ENCODE data around the gene SEMA4B.
"Not testable (repeated sequence)": the region's sequence is repeated elsewhere in the genome, so short reads cannot be mapped to it uniquely, and the experiment has no call there.

The SEMA4B gene

DNA sequence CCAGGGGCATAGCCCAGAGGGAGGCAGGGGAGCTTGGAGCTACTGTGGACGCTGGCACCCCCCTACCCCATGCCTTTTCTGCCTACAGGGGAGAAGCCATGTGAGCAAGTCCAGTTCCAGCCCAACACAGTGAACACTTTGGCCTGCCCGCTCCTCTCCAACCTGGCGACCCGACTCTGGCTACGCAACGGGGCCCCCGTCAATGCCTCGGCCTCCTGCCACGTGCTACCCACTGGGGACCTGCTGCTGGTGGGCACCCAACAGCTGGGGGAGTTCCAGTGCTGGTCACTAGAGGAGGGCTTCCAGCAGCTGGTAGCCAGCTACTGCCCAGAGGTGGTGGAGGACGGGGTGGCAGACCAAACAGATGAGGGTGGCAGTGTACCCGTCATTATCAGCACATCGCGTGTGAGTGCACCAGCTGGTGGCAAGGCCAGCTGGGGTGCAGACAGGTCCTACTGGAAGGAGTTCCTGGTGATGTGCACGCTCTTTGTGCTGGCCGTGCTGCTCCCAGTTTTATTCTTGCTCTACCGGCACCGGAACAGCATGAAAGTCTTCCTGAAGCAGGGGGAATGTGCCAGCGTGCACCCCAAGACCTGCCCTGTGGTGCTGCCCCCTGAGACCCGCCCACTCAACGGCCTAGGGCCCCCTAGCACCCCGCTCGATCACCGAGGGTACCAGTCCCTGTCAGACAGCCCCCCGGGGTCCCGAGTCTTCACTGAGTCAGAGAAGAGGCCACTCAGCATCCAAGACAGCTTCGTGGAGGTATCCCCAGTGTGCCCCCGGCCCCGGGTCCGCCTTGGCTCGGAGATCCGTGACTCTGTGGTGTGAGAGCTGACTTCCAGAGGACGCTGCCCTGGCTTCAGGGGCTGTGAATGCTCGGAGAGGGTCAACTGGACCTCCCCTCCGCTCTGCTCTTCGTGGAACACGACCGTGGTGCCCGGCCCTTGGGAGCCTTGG lies 27.0 kb downstream of the SEMA4B start:
- DNase-seq (ENCODE audit: low spot score), result no peak

DNA sequence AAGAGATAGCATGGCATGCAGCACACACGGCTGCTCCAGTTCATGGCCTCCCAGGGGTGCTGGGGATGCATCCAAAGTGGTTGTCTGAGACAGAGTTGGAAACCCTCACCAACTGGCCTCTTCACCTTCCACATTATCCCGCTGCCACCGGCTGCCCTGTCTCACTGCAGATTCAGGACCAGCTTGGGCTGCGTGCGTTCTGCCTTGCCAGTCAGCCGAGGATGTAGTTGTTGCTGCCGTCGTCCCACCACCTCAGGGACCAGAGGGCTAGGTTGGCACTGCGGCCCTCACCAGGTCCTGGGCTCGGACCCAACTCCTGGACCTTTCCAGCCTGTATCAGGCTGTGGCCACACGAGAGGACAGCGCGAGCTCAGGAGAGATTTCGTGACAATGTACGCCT lies 27.8 kb downstream of the SEMA4B start:
- no peak for DNase-seq (ENCODE audit: low spot score)

DNA sequence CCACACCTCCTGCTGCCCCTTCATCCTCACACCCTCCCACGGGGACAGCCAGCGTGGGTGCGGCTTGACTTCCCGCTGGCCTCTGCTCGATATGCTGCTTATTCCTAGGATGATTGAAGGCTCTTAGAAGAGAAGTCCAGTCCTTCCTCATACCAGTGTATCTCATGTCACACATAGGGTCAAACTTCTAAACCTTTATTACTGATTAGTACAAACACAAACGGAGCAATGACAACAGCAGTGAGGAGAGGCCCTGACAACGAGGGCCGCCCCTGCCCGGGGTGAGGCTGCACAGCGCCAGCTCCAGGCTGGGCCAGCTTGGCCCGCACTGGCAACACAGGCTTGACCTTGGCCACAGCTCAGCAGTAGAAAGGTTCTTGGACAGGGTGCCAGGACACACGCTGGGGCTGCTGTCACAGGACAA lies 29.0 kb downstream of the SEMA4B start:
- no peak for DNase-seq (ENCODE audit: low spot score)

DNA sequence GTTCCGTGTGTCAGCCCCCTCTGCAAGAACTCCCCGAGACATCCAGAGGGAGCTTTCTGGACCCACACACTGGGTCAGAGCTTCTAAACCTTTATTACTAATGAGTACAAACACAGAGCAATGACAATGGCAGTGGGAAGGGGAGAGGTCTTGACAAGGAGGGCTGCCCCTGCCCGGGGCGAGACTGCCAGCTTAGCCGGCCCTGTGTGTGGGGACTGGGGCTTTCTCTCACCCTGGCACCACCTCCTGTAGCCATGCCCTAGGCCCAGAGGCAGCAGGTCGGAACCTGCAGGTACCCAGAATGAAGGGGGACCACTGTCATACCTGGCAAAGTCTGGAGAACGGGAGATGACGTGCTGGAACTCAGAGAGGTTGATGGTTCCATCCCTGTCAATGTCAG lies 29.5 kb downstream of the SEMA4B start:
- DNase-seq (ENCODE audit: low spot score), result no peak

DNA sequence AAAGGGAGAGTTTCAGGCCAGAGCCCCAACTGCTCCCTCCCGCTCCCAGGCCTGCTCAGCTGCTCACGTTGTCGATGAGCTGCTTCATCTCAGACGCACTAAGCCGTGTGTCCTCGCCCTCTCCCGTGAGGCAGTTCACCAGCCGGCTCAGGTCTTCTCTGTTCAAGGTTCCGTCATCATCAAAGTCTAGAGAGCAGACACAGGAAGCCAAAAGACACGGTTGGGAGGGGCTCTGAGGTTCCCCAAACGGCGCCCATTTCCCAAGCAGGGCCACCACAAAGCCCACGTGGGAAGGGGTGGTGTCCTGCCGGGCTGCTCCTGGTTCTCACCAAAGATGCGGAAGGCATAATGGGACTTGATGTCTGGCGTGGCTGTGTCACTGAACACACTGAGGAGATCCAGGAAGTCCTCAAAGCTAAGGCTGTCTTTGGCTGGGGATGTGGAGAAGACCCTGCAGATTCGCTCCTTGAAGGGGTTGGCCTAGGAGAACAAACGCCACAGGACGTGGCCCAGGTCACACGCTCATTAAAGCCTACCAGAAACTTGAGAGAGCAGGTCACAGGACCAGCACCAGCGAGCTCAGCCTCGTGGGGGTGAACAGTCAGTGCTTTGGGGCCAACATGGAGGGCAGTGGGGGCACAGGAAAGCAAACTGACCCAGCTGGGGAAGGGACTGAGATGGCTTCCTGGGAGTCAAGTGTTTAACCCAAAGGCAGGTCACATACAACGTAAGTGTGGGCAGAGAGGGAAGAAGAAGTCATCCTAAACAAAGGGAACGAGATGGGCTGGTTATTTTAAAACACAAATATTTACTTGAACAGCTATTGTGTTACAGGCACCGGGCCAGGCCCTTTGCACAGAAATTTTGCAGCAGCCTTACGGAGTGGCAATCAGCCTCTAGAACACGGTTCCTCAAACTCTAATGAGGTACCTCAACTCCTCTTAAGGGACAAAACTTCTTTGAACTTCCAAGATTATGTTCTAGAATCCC lies 30.2 kb downstream of the SEMA4B start:
- no peak for DNase-seq (ENCODE audit: low spot score)

DNA sequence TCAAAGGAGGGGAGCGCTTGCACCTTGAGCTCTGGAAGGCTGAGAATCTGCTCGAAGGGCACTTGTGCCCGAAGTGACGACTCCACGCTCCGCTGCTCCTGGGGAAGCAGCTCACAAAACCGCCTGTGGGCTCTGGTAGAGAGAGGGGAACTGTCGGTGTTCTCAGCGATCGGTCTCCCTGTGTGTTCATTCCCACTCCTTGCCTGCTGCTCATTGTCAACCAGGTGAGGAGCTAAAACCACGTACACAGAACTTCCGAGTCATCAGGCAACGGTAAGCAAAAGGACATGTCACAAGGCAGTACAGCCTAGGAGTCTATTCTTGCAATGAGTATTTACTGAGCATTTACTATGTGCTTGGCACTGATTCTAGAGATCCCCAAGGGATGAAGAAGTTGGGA lies 31.1 kb downstream of the SEMA4B start:
- DNase-seq (ENCODE audit: low spot score), result no peak

DNA sequence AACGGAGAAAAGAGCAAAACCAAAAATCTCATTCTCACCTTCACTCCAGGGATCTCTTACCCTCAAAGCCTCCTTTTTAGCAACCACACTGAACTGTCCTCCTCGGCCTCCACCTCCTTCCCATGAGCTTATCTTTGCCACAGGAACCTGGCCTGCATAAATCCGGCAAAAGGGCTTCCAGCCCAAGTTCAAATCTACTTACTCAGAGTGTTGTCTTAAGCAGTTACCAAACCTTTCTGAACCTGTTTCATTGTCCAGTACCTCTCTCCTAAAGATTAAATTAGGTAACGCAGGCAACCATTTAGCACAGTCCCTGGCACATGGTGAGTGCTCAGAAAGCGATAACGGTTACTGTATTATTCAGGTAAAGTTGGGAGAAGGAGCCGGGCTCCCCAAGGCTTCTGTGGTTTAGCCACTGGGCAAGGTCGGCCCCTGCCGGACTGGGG lies 31.8 kb downstream of the SEMA4B start:
- DNase-seq (ENCODE audit: low spot score), result no peak

DNA sequence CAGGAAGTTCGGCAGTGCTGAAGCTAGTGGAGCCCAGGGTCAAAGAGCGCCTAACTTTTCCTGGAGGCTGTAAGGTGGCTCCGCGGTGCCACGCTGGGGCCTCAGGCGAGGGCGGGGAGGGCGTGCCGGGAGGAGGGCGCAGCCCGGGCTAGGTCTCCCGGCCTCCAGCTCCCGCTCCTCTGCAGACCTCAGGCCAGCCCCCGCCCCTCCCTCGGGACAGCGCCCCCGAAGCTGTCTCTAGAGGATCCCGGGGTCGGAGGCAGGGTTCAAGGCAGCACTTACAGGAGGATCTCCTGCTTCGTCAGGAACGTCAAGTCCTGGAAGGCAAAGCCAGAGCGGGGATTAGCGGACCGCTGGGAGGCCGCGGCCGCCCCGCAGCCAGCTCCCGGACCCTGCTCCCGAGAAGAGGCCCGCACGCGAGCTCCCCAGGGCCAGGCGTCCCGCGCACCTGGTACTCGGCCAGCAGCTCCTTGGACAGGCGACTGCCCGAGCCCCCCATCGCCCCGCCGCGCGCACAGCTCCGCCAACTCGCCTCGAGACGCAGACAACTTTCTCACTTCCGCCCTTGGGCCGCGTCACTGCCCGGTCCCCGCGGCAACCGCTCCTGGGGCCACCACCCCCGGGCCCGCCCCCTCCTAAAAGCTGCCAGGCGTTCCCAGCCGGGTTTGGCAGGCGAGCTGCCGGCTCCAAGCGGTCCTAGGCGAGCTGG lies 32.4 kb downstream of the SEMA4B start, which contains the start of gene CIB1:
CIB1 (minus strand) TSS at position 555 of the 709 bp plus-strand sequence; CDS start at position 499, 56 bp downstream.
- peak; percentile 98 for DNase-seq (ENCODE audit: low spot score)

DNA sequence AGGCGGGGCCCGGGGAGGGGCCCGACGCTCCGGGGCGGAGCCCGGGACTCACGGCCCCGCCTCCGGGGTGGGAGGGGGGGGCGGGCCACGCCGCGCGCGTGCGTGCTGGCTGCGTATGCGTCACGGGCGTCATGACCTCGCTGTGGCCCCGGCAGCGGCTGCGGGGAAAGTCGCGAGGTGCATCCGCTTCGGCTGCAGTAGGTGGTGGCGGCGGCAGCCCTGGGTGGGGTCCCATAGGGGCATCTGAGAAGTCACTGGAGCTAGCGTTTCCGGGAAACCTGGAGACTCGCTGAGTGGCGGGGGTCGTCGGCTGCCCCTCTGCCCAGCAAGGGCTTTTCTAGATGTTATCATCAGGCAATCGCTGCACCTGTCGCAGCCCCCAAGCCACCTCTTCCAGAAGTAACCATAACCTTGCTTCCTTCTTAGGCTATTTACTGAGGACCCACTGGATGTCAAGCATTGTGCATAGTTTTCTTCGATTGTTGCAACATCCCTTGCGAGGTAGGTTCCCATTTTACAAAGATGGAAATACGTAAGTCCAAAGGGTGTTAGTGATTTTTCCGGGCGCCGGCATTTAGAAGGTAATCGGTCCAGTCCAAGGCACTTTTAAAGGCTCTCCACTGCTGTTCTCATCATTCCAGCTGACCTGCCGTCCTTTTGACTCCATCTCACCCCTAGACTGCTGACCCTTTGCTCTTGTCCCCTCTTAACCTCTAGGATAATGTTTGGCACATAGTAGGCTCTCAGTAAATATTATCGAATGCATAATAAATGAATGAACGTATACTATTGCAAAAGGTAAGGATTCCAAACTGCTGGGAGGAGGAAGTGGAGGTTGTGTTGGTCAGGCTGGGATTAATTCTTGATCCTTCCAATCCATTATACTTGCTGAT lies 33.2 kb downstream of the SEMA4B start, which contains the start of gene GDPGP1:
GDPGP1 (plus strand) TSS at position 114 of the 893 bp plus-strand sequence. CDS start 6,700 bp downstream, outside the sequence.
- DNase-seq (ENCODE audit: low spot score), result no peak

DNA sequence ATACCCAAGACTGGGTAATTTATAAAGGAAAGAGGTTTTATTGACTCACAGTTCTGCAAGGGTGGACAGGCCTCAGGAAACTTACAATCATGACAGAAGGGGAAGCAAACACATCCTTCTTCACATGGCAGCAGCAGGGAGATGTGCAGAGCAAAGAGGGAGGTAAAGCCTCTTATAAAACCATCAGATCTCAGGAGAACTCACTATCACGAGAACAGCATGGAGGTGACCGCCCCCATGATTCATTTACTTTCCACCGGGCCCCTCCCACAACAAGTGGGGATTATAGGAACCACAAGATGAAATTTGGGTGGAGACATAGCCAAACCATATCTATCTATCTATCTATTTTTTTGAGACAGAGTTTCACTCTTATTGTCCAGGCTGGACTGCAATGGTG lies 38.2 kb downstream of the SEMA4B start:
- no peak for DNase-seq (ENCODE audit: low spot score)

DNA sequence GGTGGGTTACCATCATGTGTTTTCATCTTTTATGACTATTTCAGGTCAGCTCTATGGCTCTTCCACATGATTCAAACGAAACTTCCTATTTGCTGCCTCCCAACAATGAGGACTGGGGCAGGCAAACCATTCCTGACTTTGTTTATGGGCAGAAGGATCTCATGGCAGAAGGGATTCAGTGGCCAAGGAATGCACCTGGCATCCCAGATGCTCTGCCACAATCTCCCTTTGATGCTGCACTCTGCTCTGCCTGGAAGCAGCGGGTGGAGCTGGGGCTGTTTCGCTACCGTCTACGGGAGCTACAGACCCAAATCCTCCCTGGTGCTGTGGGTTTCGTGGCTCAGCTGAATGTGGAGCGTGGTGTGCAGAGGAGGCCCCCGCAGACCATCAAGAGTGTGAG lies 39.7 kb downstream of the SEMA4B start:
- no peak for DNase-seq (ENCODE audit: low spot score)

DNA sequence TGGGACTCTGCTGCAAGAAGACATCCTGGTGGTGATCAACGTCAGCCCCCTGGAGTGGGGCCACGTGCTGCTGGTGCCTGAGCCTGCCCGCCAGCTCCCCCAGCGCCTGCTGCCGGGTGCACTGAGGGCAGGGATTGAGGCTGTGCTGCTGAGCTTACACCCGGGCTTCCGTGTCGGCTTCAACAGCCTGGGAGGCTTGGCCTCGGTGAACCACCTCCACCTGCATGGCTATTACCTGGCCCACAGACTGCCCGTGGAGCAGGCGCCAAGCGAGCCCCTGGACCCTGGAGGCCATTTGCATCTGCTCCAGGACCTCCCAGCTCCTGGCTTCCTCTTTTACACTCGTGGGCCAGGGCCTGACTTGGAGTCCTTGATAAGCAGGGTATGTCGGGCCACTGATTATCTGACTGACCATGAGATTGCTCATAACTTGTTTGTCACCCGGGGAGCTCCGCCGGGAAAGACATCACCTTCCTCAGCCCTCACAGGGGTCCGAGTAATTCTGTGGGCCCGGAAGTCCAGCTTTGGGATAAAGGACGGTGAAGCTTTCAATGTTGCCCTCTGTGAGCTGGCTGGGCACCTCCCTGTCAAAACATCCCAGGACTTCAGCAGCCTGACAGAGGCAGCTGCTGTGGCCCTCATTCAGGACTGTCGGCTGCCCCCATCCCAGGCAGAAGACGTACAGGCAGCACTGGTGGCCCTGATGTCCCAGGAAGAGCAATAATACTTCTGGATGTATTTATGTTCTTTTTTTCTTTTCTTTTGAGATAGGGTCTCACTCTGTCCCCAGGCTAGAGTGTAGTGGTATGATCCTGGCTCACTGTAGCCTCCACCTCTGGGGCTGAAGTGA lies 40.4 kb downstream of the SEMA4B start:
- no peak for DNase-seq (ENCODE audit: low spot score)

DNA sequence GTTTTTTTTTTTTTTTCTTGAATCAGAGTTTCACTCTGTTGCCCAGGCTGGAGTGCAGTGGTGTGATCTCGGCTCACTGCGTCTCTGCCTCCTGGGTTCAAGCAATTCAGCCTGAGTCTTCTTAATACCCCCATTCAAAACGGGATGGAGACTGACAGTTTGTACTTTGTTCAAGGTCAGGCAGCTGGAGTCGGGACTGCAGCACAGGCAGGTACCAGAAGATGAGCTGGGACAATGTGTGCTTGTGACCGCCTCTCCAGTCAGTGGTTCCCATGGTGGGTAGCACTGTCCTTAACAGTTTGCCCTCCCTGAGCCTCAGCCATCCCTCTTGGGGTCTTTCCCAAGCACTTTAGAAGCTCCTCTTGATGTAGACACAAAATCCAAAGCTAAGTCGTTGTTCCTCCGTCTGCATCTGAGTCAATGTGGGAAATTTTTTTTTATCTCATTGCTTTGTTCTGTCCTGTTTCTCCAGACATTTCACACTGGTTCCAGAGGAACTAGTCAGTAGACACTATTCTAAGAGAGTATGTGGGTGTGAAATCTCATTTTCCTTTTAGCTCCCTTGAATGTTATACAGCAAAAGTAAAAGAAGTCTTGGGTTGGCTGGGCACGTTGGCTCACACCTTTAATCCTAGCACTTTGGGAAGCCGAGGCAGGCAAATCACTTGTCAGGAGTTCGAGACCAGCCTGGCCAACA lies 43.0 kb downstream of the SEMA4B start:
- DNase-seq (ENCODE audit: low spot score), result no peak

DNA sequence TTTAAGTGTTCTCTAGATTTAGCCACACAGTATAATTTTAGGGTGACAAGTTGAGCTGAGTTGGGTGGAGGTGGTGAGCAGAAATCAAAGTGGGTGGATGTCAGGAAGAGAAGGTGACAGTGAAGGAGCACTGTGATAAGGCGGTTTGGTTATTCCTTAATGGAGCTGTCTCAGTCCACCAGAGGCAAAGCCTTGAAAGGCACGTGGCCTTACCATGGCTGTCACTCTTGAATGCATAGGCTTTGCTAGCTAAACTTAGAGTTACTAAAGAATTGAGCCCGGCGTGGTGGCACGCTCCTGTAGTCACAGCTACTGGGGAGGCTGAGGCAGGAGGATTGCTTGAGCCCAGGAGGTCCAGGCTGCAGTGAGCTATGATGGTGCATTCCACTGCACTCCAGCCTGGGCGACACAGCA lies 47.7 kb downstream of the SEMA4B start:
- DNase-seq (ENCODE audit: low spot score), result no peak

DNA sequence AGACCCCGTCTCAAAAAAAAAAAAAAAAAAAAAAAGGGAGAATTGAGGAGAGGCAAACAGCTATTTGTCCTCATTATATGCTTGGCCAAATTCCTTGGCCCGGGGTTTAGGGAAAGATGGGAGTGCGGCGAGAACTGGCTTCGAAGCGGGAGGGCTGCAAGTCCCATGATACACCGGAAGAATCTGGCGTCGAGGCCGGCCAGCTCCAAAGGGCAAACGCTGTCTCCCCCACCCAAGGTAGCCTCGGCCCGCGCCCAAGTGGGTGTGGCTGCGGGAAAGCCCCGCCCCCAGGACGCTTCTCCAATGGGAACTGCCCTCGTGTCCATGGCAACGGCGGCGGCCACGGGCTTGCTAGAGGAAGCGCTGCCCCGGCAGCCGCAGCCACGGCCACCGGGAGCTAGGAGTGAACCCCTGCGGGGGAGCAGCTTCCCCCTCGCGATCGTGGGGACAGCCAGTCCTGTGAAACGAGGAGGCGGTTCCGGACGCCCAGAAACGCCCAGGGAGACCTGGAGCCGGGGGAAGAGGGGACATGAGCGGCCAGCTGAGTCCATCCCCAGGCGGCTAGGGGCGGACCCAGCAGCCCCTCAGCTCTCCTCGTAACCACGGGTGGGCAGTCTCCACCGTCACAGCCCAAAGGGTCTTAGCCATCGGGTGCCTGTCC lies 48.2 kb downstream of the SEMA4B start, which contains the start of gene TTLL13:
TTLL13 (plus strand) TSS at position 354 of the 661 bp plus-strand sequence. CDS start 1,075 bp downstream, outside the sequence.
- DNase-seq (ENCODE audit: low spot score), result peak; percentile 87

DNA sequence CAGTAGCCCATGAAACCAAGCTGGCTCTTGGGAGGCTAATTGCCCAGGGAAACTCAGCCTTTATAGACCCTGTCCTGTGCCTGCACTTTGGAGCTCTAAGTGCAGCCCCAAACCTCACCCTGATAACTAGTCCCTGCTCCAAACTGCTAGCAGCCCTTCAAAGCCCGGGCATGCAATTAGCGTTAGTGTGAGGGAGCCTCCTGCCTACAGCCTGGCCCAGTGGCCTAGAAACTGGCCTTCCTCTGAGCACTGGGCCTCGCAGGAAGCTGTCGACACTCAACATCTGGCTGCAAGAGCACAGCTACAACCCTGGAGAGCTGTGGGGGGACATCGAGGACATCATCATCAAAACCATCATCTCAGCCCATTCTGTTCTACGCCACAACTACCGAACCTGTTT lies 56.6 kb downstream of the SEMA4B start:
- no peak for DNase-seq (ENCODE audit: low spot score)

DNA sequence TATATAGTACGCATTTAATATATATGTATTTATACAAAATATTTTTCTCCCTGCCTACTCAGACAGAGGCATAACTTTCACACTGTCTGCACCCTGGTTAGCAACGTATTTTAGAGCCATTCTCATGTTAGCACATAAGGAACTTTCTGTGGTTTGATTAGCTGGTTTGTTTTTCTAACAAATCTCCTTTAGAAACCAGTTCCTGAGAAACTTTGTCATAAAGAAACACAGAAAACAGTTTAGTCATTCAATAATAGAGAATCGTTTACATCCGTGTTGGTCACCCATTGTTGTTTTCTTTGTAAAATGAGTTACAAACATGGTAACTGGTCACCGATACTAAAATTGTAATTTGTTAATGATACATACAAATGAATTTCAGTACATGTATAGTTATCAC lies 58.4 kb downstream of the SEMA4B start:
- DNase-seq (ENCODE audit: low spot score), result no peak

DNA sequence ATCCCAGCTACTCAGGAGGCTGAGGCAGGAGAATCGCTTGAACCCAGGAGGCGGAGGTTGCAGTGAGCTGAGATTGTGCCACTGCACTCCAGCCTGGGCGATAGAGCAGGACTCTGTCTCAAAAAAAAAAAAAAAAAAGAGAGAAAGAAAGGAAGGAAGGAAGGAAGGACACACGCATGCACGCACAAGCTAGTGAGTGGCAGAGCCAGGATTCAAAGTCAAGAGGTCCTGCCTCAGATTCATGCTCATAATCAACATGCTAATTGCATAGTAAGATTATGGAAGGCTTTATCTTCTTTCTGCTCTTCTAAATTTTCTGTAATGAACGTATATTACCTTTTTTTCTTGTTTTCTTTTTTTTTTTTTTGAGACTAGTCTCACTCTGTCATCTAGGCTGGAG lies 59.6 kb downstream of the SEMA4B start:
- DNase-seq (ENCODE audit: low spot score), result not testable (repeated sequence)
